GM23248 (cell line): ENCODE measurements around the gene NEGR1.

Source experiments
- EZH2 ChIP-seq: fragments of 200-600 bp; sonication (generic); IDR thresholded peaks from 2 replicates; pipeline ENCODE4 v1.6.1; 2018; ENCODE audit warnings: antibody characterized with exemption, mild to moderate bottlenecking; ENCODE audit not compliant: insufficient read depth, poor library complexity, severe bottlenecking
- EZH2phosphoT487 ChIP-seq: fragments of 200-600 bp; sonication (generic); IDR thresholded peaks from 2 replicates; pipeline ENCODE4 v1.6.1; 2018; ENCODE audit warnings: antibody characterized with exemption, moderate library complexity, mild to moderate bottlenecking, low read depth; ENCODE audit not compliant: insufficient read depth

- TF ChIP-seq EZH2 (no peak), EZH2phosphoT487 (no peak)
These were observed 104.1 kb downstream of the NEGR1 start for GRCh38 chr1:72178266-72178665.
